NCI-H460 (cell line): Measurements from ENCODE around the gene MAMDC2. TPM values are rescaled to one million over a fixed set of nuclear protein-coding genes. Genes with fewer than 3 reads are reported as not detected.
A peak's percentile ranks its signal among the peaks of the same experiment; 100 is the strongest.

Experiments
- DNase-seq: peaks from one replicate; pipeline ENCODE4 v3.0.0-alpha.2; 2016; ENCODE audit warnings: low read depth; ENCODE audit errors: extremely low read depth
- small RNA-seq, 2 experiments: library from RNA; depleted of rRNA; stranded (forward); fragments of <200 nt; gene quantifications; one replicate each; pipeline ENCODE3, GENCODE V24; 2014
- total RNA-seq: library from RNA; depleted of rRNA; stranded (reverse); fragments of >200 nt; shearing (Covaris generic); gene quantifications from 2 replicates; pipeline ENCODE4 v1.2.3, GENCODE V29; 2014; rRNA removed

Gene MAMDC2
- total RNA-seq, 1 experiment from 2014 or later, result not detected

- DNase-seq, result no peak
Observed at GRCh38 chr9:70255486-70255885, 211.8 kb downstream of the MAMDC2 start.

GRCh38 chr9:70256123-70256551 is 212.5 kb downstream of the MAMDC2 start:
- no peak for DNase-seq

- no peak for DNase-seq
Observed at GRCh38 chr9:70257502-70257901, 213.9 kb downstream of the MAMDC2 start.

- no peak for DNase-seq
Observed at GRCh38 chr9:70257991-70258691, 214.5 kb downstream of the MAMDC2 start.

- DNase-seq, result peak; percentile 87
Observed at GRCh38 chr9:70258692-70259511, 215.3 kb downstream of the MAMDC2 start, which contains the start of gene SMC5. TSS of gene SMC5 (plus strand) at chr9:70258978. CDS start at chr9:70259079, 101 bp downstream.

GRCh38 chr9:70259512-70259802 is 215.8 kb downstream of the MAMDC2 start:
- DNase-seq, result no peak

- DNase-seq, result no peak
Observed at GRCh38 chr9:70260007-70260443, 216.4 kb downstream of the MAMDC2 start.

- DNase-seq, result no peak
Observed at GRCh38 chr9:70260606-70261005, 217.0 kb downstream of the MAMDC2 start.

- no peak for DNase-seq
Observed at GRCh38 chr9:70261131-70261870, 217.7 kb downstream of the MAMDC2 start.

- no peak for DNase-seq
Observed at GRCh38 chr9:70262366-70262765, 218.7 kb downstream of the MAMDC2 start.

GRCh38 chr9:70262948-70263347 is 219.3 kb downstream of the MAMDC2 start:
- DNase-seq, result no peak

- DNase-seq, result no peak
Observed at GRCh38 chr9:70263421-70263820, 219.8 kb downstream of the MAMDC2 start.

Small RNA genes lying within 50 kb of the gene (small RNA-seq; reads per million reads assigned to genes)
- gene RNU2-5P, result 0.27 to 2.7 reads per million in 2 experiments

Other genes starting within 250 kb of the MAMDC2 start
- not detected in 2 replicates for gene CFAP95, start 223.0 kb upstream of the MAMDC2 start, total RNA-seq
- gene SMC5, start 215.1 kb downstream of the MAMDC2 start, total RNA-seq, result 25.7 and 33.8 TPM in 2 replicates